HG02642 (cell line): ENCODE data around the gene HIBCH.
"Not testable (repeated sequence)": the region's sequence is repeated elsewhere in the genome, so short reads cannot be mapped to it uniquely, and the experiment has no call there.

Experiments used
- ATAC-seq: cut with Tn5 transposase; IDR thresholded peaks from one replicate; pipeline ENCODE4 v1.9.1; 2021; ENCODE audit warnings: mild to moderate bottlenecking; ENCODE audit not compliant: unreplicated experiment, poor library complexity

HIBCH gene

GRCh38 chr2:190255676-190256075 is 64.0 kb downstream of the HIBCH start:
- no peak for ATAC-seq

GRCh38 chr2:190254063-190254850 is 65.4 kb downstream of the HIBCH start:
- ATAC-seq = no peak

GRCh38 chr2:190250421-190250820 is 69.2 kb downstream of the HIBCH start:
- ATAC-seq = no peak

GRCh38 chr2:190235551-190236075 is 84.0 kb downstream of the HIBCH start:
- ATAC-seq = no peak

GRCh38 chr2:190235101-190235500 is 84.5 kb downstream of the HIBCH start:
- no peak for ATAC-seq

- not testable (repeated sequence) for ATAC-seq
Measured at GRCh38 chr2:190223989-190224388, 95.6 kb downstream of the HIBCH start.

- not testable (repeated sequence) for ATAC-seq
Measured at GRCh38 chr2:190222745-190223144, 96.9 kb downstream of the HIBCH start.

- no peak for ATAC-seq
Measured at GRCh38 chr2:190221429-190221828, 98.2 kb downstream of the HIBCH start.

- no peak for ATAC-seq
Measured at GRCh38 chr2:190219186-190219585, 100.4 kb downstream of the HIBCH start.

GRCh38 chr2:190217616-190218015 is 102.0 kb downstream of the HIBCH start:
- ATAC-seq = no peak

GRCh38 chr2:190216829-190217228 is 102.8 kb downstream of the HIBCH start:
- ATAC-seq = no peak

- ATAC-seq = peak; percentile 35
Measured at GRCh38 chr2:190215620-190216019, 104.0 kb downstream of the HIBCH start.

- no peak for ATAC-seq
Measured at GRCh38 chr2:190214426-190215194, 105.0 kb downstream of the HIBCH start.

GRCh38 chr2:190213441-190214335 is 105.9 kb downstream of the HIBCH start:
- no peak for ATAC-seq

- no peak for ATAC-seq
Measured at GRCh38 chr2:190210471-190210870, 109.2 kb downstream of the HIBCH start.

GRCh38 chr2:190209559-190209958 is 110.1 kb downstream of the HIBCH start:
- no peak for ATAC-seq

- ATAC-seq = no peak
Measured at GRCh38 chr2:190207930-190208329, 111.7 kb downstream of the HIBCH start.

- ATAC-seq = no peak
Measured at GRCh38 chr2:190205657-190206056, 114.0 kb downstream of the HIBCH start.

GRCh38 chr2:190202604-190203003 is 117.0 kb downstream of the HIBCH start:
- no peak for ATAC-seq

GRCh38 chr2:190202018-190202417 is 117.6 kb downstream of the HIBCH start:
- no peak for ATAC-seq
